Loucy (cell line): Measurements from ENCODE around the gene PLAC8.

Experiments used
- EZH2phosphoT487 ChIP-seq: fragments of 200-600 bp; IDR thresholded peaks from 2 replicates; pipeline ENCODE4 v1.6.1; 2018; ENCODE audit warnings: antibody characterized with exemption, mild to moderate bottlenecking, moderate library complexity, borderline replicate concordance
- TF ChIP-seq, protein P1 (sequence below): fragments of 200-600 bp; sonication (generic); conservative IDR thresholded peaks from 2 replicates; pipeline ENCODE4 v1.5.1; 2014; ENCODE audit warnings: mild to moderate bottlenecking, antibody characterized with exemption, low read length

DNA sequence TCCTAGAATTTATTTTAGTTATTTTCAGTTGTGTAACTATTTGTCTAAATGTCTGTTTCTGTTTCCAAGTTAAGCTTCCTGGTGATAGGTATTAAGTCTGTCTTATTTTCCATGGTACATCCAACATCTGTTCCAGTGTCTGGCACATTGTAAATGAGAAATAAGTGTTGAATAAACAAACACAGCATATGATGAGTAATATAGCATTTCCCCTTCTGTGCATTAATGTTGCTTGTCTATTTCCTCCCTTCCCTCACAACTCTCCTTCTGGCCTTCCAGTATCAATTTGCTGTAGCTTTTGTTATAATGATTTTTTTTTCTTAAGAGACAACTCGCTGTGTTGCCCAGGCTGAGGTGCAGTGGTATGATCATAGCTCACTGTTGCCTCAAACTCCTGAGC, 43.4 kb downstream of the PLAC8 start:
- TF ChIP-seq, protein P1, sequence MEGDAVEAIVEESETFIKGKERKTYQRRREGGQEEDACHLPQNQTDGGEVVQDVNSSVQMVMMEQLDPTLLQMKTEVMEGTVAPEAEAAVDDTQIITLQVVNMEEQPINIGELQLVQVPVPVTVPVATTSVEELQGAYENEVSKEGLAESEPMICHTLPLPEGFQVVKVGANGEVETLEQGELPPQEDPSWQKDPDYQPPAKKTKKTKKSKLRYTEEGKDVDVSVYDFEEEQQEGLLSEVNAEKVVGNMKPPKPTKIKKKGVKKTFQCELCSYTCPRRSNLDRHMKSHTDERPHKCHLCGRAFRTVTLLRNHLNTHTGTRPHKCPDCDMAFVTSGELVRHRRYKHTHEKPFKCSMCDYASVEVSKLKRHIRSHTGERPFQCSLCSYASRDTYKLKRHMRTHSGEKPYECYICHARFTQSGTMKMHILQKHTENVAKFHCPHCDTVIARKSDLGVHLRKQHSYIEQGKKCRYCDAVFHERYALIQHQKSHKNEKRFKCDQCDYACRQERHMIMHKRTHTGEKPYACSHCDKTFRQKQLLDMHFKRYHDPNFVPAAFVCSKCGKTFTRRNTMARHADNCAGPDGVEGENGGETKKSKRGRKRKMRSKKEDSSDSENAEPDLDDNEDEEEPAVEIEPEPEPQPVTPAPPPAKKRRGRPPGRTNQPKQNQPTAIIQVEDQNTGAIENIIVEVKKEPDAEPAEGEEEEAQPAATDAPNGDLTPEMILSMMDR, result no peak
- no peak for TF ChIP-seq EZH2phosphoT487
